Panc1 (cell line): ENCODE measurements around the gene NBL1.

ENCODE experiments used
- TF ChIP-seq, protein P1 (sequence below): fragments of 450-650 bp; IDR thresholded peaks from 2 replicates; pipeline ENCODE4 v1.5.1; 2017; ENCODE audit warnings: mild to moderate bottlenecking
- TF ChIP-seq, protein P2 (sequence below), 2 experiments: IDR thresholded peaks; 2 replicates each; pipeline ENCODE4 v1.6.1; 2011 to 2012; ENCODE audit warnings: low read depth in 2 of 2, control low read depth in 1 of 2, low read length in 1 of 2, mild to moderate bottlenecking in 1 of 2, moderate library complexity in 1 of 2; ENCODE audit not compliant: insufficient read depth in 1 of 2

DNA sequence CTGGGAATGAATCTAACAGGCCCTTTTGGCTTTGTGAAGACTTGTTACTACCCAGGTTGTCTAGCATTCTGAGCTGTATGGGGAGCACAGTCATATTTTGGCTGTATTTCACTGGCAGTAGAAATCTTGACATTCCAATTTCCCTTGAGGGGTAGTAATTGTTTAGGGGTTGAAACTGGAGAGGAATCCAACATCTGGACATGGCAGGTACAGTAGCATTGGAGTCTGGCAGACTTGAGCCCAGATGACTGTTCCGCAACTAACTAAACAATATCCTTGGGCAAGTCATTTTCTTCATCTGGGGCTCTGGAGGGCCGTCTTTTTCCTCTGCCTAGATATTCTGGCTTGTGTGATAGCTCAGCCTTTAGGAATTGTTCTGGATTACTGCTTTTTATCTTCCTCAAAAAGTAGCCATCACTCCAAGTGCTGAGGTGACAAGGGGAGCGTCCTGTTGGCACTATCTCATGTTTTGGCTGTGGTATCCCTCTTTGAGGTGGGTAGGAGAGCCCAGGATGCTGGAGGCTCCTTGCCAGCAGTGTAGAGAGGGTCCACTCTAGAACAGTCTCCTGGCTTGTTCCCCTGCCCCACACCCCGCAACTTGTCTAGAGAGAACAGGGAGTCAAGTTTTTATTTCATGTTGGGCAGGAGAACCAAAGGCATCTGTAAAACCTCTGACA lies 22.7 kb upstream of the NBL1 start:
- TF ChIP-seq, protein P1, sequence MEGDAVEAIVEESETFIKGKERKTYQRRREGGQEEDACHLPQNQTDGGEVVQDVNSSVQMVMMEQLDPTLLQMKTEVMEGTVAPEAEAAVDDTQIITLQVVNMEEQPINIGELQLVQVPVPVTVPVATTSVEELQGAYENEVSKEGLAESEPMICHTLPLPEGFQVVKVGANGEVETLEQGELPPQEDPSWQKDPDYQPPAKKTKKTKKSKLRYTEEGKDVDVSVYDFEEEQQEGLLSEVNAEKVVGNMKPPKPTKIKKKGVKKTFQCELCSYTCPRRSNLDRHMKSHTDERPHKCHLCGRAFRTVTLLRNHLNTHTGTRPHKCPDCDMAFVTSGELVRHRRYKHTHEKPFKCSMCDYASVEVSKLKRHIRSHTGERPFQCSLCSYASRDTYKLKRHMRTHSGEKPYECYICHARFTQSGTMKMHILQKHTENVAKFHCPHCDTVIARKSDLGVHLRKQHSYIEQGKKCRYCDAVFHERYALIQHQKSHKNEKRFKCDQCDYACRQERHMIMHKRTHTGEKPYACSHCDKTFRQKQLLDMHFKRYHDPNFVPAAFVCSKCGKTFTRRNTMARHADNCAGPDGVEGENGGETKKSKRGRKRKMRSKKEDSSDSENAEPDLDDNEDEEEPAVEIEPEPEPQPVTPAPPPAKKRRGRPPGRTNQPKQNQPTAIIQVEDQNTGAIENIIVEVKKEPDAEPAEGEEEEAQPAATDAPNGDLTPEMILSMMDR: no peak
- TF ChIP-seq, protein P2, sequence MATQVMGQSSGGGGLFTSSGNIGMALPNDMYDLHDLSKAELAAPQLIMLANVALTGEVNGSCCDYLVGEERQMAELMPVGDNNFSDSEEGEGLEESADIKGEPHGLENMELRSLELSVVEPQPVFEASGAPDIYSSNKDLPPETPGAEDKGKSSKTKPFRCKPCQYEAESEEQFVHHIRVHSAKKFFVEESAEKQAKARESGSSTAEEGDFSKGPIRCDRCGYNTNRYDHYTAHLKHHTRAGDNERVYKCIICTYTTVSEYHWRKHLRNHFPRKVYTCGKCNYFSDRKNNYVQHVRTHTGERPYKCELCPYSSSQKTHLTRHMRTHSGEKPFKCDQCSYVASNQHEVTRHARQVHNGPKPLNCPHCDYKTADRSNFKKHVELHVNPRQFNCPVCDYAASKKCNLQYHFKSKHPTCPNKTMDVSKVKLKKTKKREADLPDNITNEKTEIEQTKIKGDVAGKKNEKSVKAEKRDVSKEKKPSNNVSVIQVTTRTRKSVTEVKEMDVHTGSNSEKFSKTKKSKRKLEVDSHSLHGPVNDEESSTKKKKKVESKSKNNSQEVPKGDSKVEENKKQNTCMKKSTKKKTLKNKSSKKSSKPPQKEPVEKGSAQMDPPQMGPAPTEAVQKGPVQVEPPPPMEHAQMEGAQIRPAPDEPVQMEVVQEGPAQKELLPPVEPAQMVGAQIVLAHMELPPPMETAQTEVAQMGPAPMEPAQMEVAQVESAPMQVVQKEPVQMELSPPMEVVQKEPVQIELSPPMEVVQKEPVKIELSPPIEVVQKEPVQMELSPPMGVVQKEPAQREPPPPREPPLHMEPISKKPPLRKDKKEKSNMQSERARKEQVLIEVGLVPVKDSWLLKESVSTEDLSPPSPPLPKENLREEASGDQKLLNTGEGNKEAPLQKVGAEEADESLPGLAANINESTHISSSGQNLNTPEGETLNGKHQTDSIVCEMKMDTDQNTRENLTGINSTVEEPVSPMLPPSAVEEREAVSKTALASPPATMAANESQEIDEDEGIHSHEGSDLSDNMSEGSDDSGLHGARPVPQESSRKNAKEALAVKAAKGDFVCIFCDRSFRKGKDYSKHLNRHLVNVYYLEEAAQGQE (IDR thresholded peaks at IDR 0.05; ENCODE audit: insufficient read depth in 1 of 2, low read depth in 2 of 2, low read length in 1 of 2): no peak
